Right atrium auricular region (tissue), 2 donors: ENCODE results near the gene RIOK2. TPM values are rescaled to one million over a fixed set of nuclear protein-coding genes. Genes with fewer than 3 reads are reported as not detected.

Experiments
- DNase-seq: peaks from one replicate; pipeline ENCODE4 v3.0.0-alpha.2; 2019; ENCODE audit warnings: low spot score
- H3K27ac ChIP-seq, 2 donors: fragments of 200-600 bp; sonication (generic); 1 replicate in 1 of 2; 2 replicates in 1 of 2; pipeline ENCODE4 v1.5.1; 2016 to 2019
- H3K27me3 ChIP-seq, 2 donors: fragments of 200-600 bp; sonication (generic); one replicate each; pipeline versions ENCODE4 v1.5.1 to v1.6.0; 2017 to 2019
- H3K36me3 ChIP-seq: fragments of 200-600 bp; sonication (generic); one replicate; pipeline ENCODE4 v1.5.1; 2016
- H3K4me1 ChIP-seq, 2 donors: fragments of 200-600 bp; sonication (generic); one replicate each; pipeline versions ENCODE4 v1.5.1 to v1.6.0; 2017 to 2019
- H3K4me3 ChIP-seq, 2 donors: fragments of 200-600 bp; sonication (generic); 1 replicate in 1 of 2; 2 replicates in 1 of 2; pipeline ENCODE4 v1.5.1; 2017 to 2019; ENCODE audit warnings: mild to moderate bottlenecking in 1 of 2, moderate library complexity in 1 of 2
- H3K9me3 ChIP-seq, 2 donors: fragments of 200-600 bp; sonication (generic); one replicate each; pipeline ENCODE4 v1.5.1; 2019
- total RNA-seq, 2 donors: library from RNA; depleted of rRNA; stranded (reverse); fragments of >200 nt; gene quantifications; one replicate each; pipeline ENCODE4 v1.1.0, GENCODE V29; 2016
- TF ChIP-seq, protein P1 (sequence below), 2 donors: fragments of 200-600 bp; sonication (generic); IDR thresholded peaks; one replicate each; pipeline ENCODE4 v1.5.1; 2019; ENCODE audit warnings: antibody characterized with exemption in 2 of 2

RIOK2 gene
- total RNA-seq, 2 donors from 2014 or later: 19.2 to 20.4 TPM

GRCh38 chr5:97111004-97111403, 72.0 kb downstream of the RIOK2 start:
- Histone ChIP-seq H3K36me3 (no peaks in the 10 kb centered on the region), H3K27me3 (no peaks in the 10 kb centered on the region), H3K9me3 (no peaks in the 10 kb centered on the region), H3K4me3 (no peak overlapping the region), H3K4me1 (no peaks in the 10 kb centered on the region), H3K27ac (no peak overlapping the region)
- TF ChIP-seq, protein P1, sequence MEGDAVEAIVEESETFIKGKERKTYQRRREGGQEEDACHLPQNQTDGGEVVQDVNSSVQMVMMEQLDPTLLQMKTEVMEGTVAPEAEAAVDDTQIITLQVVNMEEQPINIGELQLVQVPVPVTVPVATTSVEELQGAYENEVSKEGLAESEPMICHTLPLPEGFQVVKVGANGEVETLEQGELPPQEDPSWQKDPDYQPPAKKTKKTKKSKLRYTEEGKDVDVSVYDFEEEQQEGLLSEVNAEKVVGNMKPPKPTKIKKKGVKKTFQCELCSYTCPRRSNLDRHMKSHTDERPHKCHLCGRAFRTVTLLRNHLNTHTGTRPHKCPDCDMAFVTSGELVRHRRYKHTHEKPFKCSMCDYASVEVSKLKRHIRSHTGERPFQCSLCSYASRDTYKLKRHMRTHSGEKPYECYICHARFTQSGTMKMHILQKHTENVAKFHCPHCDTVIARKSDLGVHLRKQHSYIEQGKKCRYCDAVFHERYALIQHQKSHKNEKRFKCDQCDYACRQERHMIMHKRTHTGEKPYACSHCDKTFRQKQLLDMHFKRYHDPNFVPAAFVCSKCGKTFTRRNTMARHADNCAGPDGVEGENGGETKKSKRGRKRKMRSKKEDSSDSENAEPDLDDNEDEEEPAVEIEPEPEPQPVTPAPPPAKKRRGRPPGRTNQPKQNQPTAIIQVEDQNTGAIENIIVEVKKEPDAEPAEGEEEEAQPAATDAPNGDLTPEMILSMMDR (IDR thresholded peaks at IDR 0.05): no peak
- no peak for DNase-seq

Other genes with a start within 250 kb of the RIOK2 start
- 10 to 100 TPM; 50.2 to 60.0 TPM for gene LNPEP, start 247.2 kb downstream of the RIOK2 start, total RNA-seq
- gene LIX1, start 40.6 kb downstream of the RIOK2 start, total RNA-seq: not detected